HG03045 (cell line): ENCODE measurements around the gene UGDH.
"Not testable (repeated sequence)": the region's sequence is repeated elsewhere in the genome, so short reads cannot be mapped to it uniquely, and the experiment has no call there.

Experiments
- ATAC-seq: cut with Tn5 transposase; IDR thresholded peaks from one replicate; pipeline ENCODE4 v1.9.1; 2021; ENCODE audit warnings: mild to moderate bottlenecking, moderate library complexity; ENCODE audit not compliant: unreplicated experiment

Gene UGDH

DNA sequence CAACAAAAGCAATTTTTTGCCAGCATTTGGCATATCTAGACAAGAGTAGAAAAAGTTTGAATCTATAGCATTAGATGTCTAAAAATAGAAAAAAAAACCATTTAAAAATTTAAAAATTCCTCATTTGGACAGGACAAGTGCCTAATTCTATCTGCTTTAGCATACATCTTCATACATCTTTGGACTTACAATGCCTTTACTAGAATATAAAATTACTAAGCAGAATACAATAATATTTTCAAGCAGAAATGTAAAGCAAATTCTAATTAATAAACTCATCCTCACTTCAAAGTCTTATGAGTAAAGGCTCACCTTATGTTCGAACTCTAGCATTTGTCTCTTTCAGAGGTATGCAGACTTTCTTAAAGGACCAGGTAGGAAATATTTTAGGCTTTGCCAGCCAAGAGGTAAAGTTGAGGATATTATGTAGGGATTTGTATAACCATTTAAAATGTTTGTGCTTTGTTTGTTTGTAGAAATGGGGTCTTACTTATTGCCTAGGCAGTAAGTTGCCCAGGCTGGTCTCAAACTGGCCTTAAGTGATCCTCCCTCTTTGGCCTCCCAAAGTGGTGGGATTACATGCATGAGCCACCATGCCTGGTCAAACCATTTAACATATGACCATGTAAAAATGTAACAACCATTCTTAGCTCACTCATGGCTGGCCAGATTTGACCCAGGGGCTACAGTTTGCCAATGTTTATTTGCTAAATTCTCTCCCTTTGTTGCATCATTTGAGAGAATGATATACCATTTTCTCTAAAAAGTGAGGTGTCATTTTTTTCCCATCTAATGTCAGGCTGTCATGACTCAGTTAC lies 29.1 kb downstream of the UGDH start:
- no peak for ATAC-seq

DNA sequence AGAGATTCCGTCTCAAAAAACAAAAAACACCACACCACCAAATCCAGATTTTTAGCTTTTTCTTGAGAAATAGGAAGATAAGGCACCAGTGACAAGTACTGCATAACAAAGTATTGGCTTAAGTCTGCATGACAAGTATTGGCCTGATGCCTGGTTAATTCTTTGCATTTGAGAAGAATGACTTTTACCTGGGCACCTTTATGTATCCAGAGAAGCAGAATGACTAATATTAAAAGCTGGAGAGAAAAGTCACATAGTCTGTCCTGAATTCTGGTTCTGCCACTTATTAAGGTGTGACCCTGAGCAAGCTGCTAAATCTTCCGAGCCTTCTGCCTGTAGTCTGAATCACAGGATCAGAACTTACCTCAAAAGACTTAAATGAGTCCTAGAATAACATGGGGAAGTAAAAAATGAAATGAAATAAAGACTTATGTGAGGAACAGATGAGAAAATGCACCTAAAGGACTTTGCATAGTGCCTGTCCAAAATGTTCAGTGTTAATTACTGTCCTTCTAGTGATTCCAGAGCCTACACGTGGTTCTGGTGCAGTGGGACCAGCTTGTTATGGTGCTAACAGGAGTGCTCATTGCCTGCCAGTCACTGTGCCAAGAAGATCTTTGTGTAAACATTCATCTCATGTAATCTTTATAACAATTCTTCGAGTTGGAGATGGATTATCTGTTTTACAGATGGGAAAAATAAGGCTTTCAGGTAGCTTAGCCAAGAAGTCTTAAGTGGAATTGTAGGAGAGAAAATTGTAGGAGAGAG lies 31.6 kb downstream of the UGDH start:
- ATAC-seq, result no peak

DNA sequence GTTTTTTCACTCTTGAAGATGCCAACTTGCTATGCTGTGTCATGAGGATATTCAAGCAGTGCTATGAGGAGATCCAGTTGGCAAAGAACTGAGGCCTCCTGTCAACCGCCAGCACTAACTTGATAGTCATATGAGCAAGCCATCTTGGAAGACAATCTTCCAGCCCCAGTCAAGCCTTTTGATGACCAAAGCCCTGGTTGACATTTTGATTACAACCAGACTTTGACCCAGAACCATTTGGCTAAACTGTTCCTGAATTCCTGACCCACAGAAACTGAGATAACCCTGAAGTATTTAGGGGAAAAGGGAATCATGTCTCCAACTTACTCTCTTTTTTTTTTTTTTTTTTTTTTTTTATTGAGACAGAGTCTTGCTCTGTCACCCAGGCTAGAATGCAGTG lies 32.9 kb downstream of the UGDH start:
- no peak for ATAC-seq

DNA sequence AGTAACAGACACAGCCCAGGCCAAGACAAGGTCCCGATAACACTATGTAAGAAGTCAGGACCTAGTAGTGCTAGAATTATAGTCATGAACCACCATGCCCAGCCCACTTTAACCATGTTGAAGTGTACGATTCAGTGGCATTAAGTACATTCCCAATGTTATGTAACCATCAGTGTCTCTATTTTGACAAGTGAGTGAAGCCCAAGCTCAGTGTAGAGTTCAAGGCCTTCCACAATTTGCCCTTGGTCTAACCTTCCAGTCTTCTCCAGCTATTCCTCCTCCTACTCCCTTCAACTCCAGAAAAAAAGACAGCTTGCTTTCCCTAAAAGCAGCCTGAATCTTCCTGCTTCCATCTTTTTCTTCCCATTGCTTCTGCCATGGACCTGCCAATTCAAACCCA lies 36.9 kb downstream of the UGDH start:
- no peak for ATAC-seq

GRCh38 chr4:39486221-39486804 lies 40.9 kb downstream of the UGDH start:
- ATAC-seq, result no peak

- no peak for ATAC-seq
These were observed 42.5 kb downstream of the UGDH start for GRCh38 chr4:39484582-39485272.

GRCh38 chr4:39480902-39481695 lies 46.1 kb downstream of the UGDH start:
- no peak for ATAC-seq

GRCh38 chr4:39480251-39480650 lies 47.0 kb downstream of the UGDH start:
- no peak for ATAC-seq

GRCh38 chr4:39476187-39476895 lies 50.9 kb downstream of the UGDH start:
- ATAC-seq, result no peak

- no peak for ATAC-seq
These were observed 54.8 kb downstream of the UGDH start for GRCh38 chr4:39472396-39472795.

GRCh38 chr4:39470402-39470801 lies 56.8 kb downstream of the UGDH start:
- ATAC-seq, result no peak

DNA sequence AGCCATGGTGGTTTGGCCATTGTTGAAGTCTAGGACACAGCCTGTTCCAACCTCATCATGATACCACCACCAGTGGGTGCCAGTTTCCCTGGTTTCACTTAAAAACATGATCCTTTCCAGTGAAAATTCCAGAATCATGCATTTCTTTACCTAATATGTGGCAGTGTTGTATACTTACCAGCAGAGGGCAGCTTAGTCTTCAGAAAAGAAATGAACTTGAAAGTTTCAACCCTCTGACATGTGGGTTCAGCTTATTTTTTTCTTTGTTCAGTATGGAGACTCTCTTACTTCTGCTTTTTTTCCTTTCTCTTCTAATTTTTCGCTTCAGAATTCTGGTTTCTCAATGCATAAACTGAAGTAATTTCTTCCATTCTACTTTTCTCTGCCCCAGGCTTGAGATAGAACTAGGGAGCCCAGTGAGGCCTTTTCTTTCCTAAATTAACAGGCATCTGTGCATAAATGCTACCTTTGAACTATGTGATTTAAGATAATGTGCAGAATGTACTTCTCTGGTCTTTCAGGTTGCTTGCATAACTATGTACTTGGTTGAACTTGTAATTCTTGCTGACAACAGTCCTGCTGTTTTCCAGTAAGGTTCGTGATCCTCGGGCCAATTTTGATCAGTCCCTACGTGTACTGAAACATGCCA lies 57.7 kb downstream of the UGDH start:
- no peak for ATAC-seq

DNA sequence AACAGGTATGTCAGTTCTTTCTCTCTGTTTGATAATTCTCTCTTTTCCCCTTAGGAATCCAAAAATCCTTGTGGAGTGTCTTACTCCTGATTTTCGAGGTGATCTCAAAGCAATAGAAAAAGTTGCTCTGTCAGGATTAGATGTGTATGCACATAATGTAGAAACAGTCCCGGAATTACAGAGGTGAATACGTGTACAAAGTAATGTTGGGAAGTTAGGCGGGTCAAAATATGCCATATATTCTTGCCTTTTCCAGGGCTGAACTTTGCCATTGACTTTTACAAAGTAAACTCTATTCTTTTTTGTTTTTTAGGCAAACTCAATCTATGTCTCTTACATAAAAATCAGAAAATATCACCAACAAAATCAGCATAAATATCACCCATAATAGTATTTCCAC lies 59.8 kb downstream of the UGDH start:
- no peak for ATAC-seq

GRCh38 chr4:39466747-39467146 lies 60.5 kb downstream of the UGDH start:
- no peak for ATAC-seq

- no peak for ATAC-seq
These were observed 62.2 kb downstream of the UGDH start for GRCh38 chr4:39464886-39465501.

DNA sequence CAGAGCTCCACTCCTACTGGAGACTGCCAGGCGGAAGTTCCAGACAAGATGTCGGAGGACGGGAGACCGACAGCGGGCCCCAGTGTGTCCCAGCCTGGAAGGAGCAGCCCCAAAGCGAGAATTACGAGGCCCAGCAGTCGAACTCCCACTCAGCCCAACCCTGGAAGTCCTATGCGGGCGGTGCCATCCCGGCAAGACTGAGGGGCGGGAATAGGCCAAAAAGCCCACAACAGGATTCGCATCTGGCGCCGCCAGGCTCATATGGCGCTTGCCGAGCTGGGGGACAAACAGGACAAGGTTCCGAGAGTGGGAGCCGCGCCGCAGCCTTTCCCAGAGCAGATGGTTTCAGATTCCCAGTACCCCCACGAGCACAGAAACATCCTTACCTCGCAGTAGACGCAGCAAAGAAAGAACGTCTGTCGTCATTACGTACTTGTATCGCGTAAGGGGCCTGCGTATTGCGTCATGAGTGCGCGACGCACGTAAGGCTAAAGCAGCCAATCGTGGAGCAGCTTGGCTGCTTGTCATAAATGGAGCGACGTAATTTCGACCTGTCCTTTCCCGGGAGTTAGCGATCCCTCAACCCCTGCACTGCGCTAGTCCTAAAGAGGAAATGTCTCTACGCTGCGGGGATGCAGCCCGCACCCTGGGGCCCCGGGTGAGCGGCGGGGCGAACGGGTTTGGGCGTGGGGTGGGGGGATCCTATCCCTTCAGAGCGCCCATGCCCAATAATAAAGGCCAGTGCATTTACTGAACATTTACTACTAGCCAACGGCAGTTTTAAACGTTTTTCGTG lies 68.5 kb downstream of the UGDH start, which contains the start of the genes LIAS and RPL9:
TSS of gene LIAS (plus strand) at position 552 of the 796 bp plus-strand sequence. CDS start at position 614, 62 bp downstream.
TSS of gene RPL9 (minus strand) at position 418 of the 796 bp plus-strand sequence. CDS start 483 bp downstream, outside the sequence.
- ATAC-seq, result peak; percentile 83

DNA sequence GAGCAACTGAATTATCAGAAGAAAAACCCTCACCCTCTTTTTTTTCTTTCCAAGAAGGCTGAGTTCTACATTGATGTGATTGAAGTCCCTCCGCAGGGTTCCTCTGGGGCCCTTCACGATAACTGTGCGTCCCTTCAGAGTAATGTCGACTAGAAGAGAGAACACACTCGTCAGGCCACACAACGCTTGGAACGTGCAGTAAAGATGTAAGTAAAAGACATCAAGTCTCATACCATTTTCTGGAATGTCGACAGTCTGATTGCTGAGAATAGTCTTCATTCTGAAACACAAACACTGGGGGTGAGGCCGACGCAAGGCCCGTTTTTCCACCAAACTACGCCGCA lies 69.1 kb downstream of the UGDH start:
- not testable (repeated sequence) for ATAC-seq
